GM20000 (cell line): ENCODE data around the gene MRPS34.

Experiments
- DNase-seq: peaks from one replicate; pipeline ENCODE4 v3.0.0; 2012; ENCODE audit warnings: low spot score
- TF ChIP-seq, protein P1 (sequence below): IDR thresholded peaks from 2 replicates; pipeline ENCODE4 v1.5.1; 2012; ENCODE audit warnings: mild to moderate bottlenecking, control low read depth; ENCODE audit errors: extremely low read depth, missing control alignments

Gene MRPS34

DNA sequence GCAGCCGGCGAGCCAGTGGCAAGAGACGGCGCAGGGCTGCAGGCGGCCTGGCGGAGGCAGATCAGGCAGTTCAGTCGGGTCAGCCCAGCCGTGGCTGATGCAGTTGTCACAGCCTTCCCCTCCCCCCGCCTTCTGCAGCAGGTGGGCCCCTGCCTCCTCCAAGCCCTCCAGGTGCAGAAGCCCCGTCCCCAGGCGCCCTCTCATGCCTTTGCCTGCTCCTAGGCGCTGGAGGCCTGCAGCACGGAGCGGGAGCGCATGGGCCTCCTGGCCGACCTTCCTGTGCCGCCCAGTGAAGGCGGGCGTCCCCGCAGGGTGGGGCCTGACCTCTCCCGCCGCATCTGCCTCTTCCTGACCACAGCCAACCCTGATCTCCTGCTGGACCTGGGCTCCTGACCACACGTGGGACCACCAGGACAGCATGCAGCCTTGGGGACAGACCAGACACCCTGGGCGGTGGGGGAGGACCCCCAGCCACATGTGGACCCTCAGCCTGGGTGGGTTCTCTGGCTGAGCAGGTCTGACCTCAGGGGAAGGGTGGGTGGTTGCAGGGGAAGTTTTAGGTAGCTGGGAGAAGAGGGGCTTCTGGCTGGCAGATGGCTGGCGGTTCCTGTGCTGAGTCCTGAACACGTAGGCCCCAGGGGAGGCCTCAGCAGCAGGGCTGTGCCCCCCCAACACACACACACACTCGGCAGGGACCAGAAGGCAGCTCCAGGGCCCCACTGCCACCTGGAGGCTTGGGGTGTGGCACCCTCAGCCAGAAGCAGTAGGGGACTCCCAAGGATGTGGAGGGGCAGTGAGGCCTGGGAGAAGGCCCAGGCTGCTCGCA lies 3.1 kb upstream of the MRPS34 start:
- TF ChIP-seq, protein P1, sequence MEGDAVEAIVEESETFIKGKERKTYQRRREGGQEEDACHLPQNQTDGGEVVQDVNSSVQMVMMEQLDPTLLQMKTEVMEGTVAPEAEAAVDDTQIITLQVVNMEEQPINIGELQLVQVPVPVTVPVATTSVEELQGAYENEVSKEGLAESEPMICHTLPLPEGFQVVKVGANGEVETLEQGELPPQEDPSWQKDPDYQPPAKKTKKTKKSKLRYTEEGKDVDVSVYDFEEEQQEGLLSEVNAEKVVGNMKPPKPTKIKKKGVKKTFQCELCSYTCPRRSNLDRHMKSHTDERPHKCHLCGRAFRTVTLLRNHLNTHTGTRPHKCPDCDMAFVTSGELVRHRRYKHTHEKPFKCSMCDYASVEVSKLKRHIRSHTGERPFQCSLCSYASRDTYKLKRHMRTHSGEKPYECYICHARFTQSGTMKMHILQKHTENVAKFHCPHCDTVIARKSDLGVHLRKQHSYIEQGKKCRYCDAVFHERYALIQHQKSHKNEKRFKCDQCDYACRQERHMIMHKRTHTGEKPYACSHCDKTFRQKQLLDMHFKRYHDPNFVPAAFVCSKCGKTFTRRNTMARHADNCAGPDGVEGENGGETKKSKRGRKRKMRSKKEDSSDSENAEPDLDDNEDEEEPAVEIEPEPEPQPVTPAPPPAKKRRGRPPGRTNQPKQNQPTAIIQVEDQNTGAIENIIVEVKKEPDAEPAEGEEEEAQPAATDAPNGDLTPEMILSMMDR, result no peak
- no peak for DNase-seq

- TF ChIP-seq, protein P1, result no peak
- no peak for DNase-seq
These were observed 2.3 kb upstream of the MRPS34 start for GRCh38 chr16:1775006-1775845.

DNA sequence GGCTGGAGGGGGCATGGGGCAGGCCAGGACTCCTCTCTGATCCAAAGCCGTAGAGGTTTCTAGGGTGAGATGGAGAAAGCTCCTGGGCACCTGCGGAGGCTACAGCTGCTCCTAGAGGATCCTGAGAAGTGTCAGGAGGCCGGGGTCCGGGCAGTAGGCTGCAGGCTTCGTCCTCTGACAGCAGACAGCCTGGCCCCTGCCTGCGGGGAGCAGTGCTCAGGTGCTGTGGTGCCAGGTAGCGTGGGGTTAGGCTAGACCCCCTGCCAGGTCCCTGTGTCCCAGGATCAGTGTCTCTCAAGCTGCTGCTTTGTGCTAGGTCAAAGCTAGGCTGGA lies 1.5 kb upstream of the MRPS34 start:
- TF ChIP-seq, protein P1, result no peak

GRCh38 chr16:1773703-1774447 lies 941 bp upstream of the MRPS34 start:
- DNase-seq, result no peak
- TF ChIP-seq, protein P1, result no peak

More for the DNA sequence above, 1.5 kb upstream of the MRPS34 start:
- DNase-seq, result no peak

DNA sequence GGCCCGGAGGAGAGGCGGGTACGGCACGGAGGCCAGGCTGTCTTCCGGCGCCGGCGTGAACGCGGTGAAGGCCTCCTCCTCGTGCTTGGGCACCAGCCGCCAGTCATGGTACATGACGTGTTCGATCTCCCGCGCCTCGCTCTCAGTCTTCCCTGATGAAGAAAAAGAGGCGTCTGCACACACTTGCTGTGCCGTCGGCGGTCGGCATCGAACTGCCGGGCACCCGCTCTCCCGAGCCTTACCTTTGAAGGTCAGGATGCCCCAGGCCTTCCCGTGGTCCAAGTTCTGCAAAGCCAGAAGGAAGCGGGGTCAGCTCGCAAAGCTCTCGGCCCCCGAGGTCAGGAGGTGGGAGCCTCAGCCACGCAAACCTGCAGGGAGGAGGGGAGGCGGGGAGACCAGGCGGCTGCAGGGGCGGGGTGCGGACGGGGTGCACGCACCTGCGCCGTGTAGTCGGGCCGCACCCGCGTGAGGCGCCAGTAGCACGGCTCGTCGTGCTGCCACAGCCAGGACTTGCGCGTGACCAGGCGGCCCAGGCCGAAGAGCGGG lies 499 bp downstream of the MRPS34 start, which contains the start of gene EME2:
Gene EME2, plus strand, starts transcription at position 449 of the 546 bp plus-strand sequence. CDS start 418 bp downstream, outside the sequence.
- peak; percentile 61 for DNase-seq
- TF ChIP-seq, protein P1, result no peak

DNA sequence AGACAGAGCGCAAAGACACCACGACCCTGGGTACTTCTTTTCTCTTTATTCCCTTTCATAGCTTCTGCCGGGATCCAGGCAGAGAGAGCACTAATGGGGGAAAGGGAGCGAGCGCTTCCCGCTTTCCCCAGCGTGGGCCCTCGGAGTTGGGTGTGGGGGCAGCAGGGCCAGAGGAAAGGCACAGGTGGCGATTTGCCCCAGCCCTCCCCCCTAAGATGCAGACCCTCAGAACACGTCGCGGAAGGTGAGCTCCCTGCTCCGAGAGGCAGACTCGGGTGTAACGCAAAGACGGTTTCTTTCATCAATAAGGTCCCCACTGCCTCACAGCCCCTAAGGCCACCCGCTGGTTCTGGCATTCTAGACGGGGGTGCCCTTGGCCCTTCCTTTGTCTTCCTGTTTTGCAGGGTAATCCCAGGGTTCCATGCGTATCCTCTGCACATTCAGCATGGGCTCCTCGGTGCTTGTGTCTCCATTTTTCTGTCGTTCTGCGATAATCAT lies 1.0 kb downstream of the MRPS34 start:
- TF ChIP-seq, protein P1, result no peak

More for the DNA sequence above, 1.0 kb downstream of the MRPS34 start:
- no peak for DNase-seq
